PFSK-1 (cell line): ENCODE measurements around the gene OR8D2.

ENCODE experiments used
- POLR2AphosphoS5 ChIP-seq: IDR thresholded peaks from 2 replicates; pipeline ENCODE4 v1.6.1; 2012; ENCODE audit warnings: low read depth, mild to moderate bottlenecking, control low read depth, low read length, moderate library complexity
- REST ChIP-seq, 2 experiments: IDR thresholded peaks; 2 replicates each; pipeline versions ENCODE4 v1.6.1 to v1.8.0; 2011 to 2012; ENCODE audit warnings: low read depth in 2 of 2, low read length in 2 of 2, control low read depth in 1 of 2, inconsistent platforms in 1 of 2, mild to moderate bottlenecking in 1 of 2, moderate library complexity in 1 of 2; ENCODE audit not compliant: insufficient read depth in 1 of 2
- TAF1 ChIP-seq: IDR thresholded peaks from 2 replicates; pipeline ENCODE4 v1.6.1; 2012; ENCODE audit warnings: low read length, control low read depth, borderline replicate concordance; ENCODE audit not compliant: insufficient read depth

- TF ChIP-seq REST (IDR thresholded peaks at IDR 0.05; ENCODE audit: insufficient read depth in 1 of 2, low read depth in 2 of 2, low read length in 2 of 2) (no peak), TAF1 (no peak), POLR2AphosphoS5 (no peak)
These were observed 26.4 kb upstream of the OR8D2 start for GRCh38 chr11:124346311-124346955.
